NCI-H1092 (cell line): ENCODE data around the gene SLC22A1.
"Not testable (repeated sequence)": the region's sequence is repeated elsewhere in the genome, so short reads cannot be mapped to it uniquely, and the experiment has no call there.

Source experiments
- DNase-seq: peaks from one replicate; lab custom pipeline; 2025; lab: John Stamatoyannopoulos, UW

Gene SLC22A1

GRCh38 chr6:160093946-160094345, 27.7 kb upstream of the SLC22A1 start:
- DNase-seq: no peak

- no peak for DNase-seq
These were observed 26.3 kb upstream of the SLC22A1 start for GRCh38 chr6:160095146-160095845.

GRCh38 chr6:160101277-160102205, 20.1 kb upstream of the SLC22A1 start:
- DNase-seq: no peak

GRCh38 chr6:160102399-160102798, 19.2 kb upstream of the SLC22A1 start:
- DNase-seq: no peak

GRCh38 chr6:160102956-160103824, 18.4 kb upstream of the SLC22A1 start:
- no peak for DNase-seq

- no peak for DNase-seq
These were observed 17.9 kb upstream of the SLC22A1 start for GRCh38 chr6:160103825-160104100.

- no peak for DNase-seq
These were observed 16.6 kb upstream of the SLC22A1 start for GRCh38 chr6:160104821-160105517.

- no peak for DNase-seq
These were observed 15.6 kb upstream of the SLC22A1 start for GRCh38 chr6:160106010-160106409.

GRCh38 chr6:160106701-160107100, 14.9 kb upstream of the SLC22A1 start:
- no peak for DNase-seq

- no peak for DNase-seq
These were observed 13.5 kb upstream of the SLC22A1 start for GRCh38 chr6:160108077-160108476.

- DNase-seq: no peak
These were observed 11.0 kb upstream of the SLC22A1 start for GRCh38 chr6:160110586-160111123.

GRCh38 chr6:160111806-160112205, 9.8 kb upstream of the SLC22A1 start:
- DNase-seq: no peak

- no peak for DNase-seq
These were observed 8.9 kb upstream of the SLC22A1 start for GRCh38 chr6:160112628-160113299.

GRCh38 chr6:160114536-160114935, 7.1 kb upstream of the SLC22A1 start:
- not testable (repeated sequence) for DNase-seq

GRCh38 chr6:160115421-160115820, 6.2 kb upstream of the SLC22A1 start:
- DNase-seq: no peak

- no peak for DNase-seq
These were observed 5.2 kb upstream of the SLC22A1 start for GRCh38 chr6:160116411-160116810.

- no peak for DNase-seq
These were observed 4.5 kb upstream of the SLC22A1 start for GRCh38 chr6:160117137-160117536.

GRCh38 chr6:160118620-160119229, 2.9 kb upstream of the SLC22A1 start:
- no peak for DNase-seq

GRCh38 chr6:160120087-160120486, 1.5 kb upstream of the SLC22A1 start:
- DNase-seq: no peak

GRCh38 chr6:160121981-160122380, 366 bp downstream of the SLC22A1 start:
- no peak for DNase-seq

GRCh38 chr6:160122744-160123143, 1.1 kb downstream of the SLC22A1 start:
- DNase-seq: no peak
